ENCODE results near the gene DGKQ.

The DGKQ gene

DNA sequence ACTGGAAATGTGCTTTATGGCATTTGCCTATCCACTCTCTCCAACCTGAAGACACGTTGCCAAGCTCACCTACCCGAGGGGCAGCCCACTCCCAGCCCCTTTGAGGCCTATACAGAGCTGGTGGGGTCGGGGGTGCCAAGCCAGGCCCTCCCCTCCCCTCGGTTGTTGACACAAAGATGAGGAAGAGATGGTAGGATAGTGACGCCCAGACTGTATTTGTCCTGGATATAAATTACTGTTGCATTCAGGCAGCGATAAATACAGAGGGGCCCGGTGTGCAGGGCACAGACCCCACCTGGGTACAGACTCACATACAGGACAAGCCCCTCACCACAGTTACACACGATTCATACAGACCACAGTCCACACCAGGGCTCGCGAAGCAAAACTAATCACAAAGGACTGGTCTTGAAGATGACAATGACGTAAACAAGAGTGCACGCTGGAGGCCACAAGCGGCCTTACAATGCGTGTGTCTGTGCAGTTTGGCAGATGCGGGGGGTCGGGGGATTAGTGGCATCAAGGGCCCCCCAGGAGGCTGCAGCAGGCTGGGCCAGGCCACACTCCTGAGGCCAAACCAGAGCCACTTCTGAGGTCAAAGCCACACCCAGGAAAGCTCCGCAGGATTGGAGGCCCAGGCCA lies 14.6 kb downstream of the DGKQ start:
- H3K4me3 ChIP-seq (ENCODE audit: low read depth, low read length) = no peak overlapping the region
- DNase-seq (ENCODE audit: low read depth) = no peak
- TF ChIP-seq, protein P1, sequence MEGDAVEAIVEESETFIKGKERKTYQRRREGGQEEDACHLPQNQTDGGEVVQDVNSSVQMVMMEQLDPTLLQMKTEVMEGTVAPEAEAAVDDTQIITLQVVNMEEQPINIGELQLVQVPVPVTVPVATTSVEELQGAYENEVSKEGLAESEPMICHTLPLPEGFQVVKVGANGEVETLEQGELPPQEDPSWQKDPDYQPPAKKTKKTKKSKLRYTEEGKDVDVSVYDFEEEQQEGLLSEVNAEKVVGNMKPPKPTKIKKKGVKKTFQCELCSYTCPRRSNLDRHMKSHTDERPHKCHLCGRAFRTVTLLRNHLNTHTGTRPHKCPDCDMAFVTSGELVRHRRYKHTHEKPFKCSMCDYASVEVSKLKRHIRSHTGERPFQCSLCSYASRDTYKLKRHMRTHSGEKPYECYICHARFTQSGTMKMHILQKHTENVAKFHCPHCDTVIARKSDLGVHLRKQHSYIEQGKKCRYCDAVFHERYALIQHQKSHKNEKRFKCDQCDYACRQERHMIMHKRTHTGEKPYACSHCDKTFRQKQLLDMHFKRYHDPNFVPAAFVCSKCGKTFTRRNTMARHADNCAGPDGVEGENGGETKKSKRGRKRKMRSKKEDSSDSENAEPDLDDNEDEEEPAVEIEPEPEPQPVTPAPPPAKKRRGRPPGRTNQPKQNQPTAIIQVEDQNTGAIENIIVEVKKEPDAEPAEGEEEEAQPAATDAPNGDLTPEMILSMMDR (conservative IDR thresholded peaks at IDR 0.05; ENCODE audit: low read depth, low read length) = no peak

DNA sequence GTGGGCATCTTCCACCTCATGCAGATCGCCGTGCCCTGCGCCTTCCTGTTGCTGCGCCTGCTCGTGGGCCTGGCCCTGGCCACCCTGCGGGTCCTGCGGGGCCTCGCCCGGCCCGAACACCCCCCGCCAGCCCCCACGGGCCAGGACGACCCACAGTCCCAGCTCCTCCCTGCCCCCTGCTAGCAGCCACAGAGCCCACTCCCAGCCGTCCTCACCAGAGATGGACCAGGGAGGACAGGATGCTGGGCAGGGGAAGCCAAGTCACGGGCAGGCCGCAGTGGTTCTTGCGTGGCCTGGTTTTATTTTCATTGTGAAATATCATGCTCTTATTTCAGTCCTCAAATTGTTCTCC lies 15.1 kb downstream of the DGKQ start:
- TF ChIP-seq, protein P1 (conservative IDR thresholded peaks at IDR 0.05; ENCODE audit: low read depth, low read length) = no peak
- DNase-seq (ENCODE audit: low read depth) = no peak

DNA sequence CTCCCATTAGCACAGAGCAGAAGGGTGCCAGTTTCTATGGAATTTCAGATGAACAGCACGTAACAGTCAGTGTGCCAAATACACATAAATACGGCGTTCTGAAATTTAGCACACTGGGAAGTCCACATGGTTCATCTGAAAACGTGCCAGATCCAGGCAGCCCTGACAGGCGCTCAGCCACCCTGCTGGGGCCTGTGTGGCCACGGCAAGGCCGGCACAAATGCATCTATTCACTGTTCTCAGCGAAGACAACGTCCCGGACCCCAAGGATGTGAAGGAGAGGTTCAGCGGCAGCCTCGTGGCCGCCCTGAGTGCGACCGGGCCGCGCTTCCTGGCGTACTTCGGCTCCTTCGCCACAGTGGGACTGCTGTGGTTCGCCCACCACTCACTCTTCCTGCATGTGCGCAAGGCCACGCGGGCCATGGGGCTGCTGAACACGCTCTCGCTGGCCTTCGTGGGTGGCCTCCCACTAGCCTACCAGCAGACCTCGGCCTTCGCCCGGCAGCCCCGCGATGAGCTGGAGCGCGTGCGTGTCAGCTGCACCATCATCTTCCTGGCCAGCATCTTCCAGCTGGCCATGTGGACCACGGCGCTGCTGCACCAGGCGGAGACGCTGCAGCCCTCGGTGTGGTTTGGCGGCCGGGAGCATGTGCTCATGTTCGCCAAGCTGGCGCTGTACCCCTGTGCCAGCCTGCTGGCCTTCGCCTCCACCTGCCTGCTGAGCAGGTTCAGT lies 15.6 kb downstream of the DGKQ start:
- TF ChIP-seq, protein P1 (conservative IDR thresholded peaks at IDR 0.05; ENCODE audit: low read depth, low read length) = no peak
- no peak overlapping the region for H3K4me3 ChIP-seq (ENCODE audit: low read depth, low read length)
- DNase-seq (ENCODE audit: low read depth) = no peak

More for the DNA sequence above, 15.1 kb downstream of the DGKQ start:
- no peak overlapping the region for H3K4me3 ChIP-seq (ENCODE audit: low read depth, low read length)

DNA sequence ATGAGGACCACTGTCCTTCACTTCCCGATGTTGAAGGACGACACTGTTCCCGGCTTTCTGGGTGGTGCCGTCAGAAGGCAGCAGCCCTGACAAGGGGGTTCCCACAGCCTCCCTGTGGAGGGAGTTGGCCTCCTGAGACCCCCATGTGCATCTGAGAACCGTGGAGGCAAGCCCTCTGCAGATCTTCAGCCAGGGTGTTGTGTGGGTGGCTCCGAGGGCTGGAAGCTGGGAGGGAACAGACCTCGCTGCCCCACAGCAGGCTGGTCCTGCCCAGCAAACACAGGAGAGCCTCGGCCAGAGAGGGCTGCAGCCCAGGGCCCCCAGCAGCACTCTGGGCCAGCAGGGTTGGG lies 16.2 kb downstream of the DGKQ start:
- TF ChIP-seq, protein P1 (conservative IDR thresholded peaks at IDR 0.05; ENCODE audit: low read depth, low read length) = no peak
- DNase-seq (ENCODE audit: low read depth) = no peak
- no peak overlapping the region for H3K4me3 ChIP-seq (ENCODE audit: low read depth, low read length)

DNA sequence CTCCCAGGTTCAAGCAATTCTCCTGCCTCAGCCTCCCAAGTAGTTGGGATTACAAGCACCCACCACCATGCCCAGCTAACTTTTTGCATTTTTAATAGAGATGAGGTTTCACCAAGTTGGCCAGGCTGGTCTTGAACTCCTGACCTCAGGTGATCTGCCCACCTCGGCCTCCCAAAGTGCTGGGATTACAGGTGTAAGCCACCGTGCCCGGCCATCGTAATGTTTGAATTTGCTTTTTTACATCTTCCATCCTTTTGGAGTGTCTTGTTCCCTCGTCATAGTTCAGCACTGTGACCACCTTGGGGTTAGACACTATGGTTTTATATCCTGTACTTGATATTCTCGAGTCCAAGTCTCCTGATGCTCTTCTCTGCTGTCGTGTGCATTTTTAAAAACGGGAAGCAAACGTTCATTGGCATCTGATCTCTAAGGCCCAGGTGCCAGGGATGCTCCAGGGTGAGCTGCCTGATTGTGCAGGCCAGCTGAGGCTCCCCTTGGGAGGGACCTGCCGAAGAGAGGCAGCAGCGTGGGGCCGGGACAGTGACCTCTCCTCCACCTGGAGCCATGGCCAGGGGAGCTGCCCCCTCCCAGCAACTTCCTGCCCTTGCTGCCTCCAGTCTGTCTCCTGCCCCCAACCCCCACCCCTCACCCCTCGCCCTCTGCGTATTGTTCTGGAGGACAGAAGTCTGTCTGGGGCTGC lies 16.7 kb downstream of the DGKQ start:
- DNase-seq (ENCODE audit: low read depth) = no peak
- no peak overlapping the region for H3K4me3 ChIP-seq (ENCODE audit: low read depth, low read length)
- TF ChIP-seq, protein P1 (conservative IDR thresholded peaks at IDR 0.05; ENCODE audit: low read depth, low read length) = no peak

DNA sequence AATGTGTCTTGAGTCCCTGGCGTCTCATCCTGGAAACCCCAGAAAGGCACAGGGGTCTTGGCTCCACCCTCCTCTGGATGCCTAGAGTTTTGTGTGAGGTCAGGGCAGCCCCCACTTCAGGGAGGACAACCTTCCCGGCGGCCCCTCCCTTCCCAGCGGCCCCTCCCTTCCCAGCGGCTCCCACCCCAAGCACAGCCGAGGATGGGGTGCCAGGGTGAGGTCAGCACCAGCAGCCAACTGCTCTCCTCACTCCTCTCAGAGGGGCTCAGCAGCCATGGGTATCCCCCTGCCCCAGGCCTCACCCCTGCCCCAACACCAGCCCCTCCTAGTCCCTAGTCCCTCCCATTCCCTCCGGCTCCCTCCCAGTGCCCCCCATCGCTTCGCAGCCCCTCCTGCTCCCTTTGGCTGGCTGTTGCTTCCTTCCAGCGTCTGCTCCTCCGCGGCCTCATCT lies 17.4 kb downstream of the DGKQ start:
- H3K4me3 ChIP-seq (ENCODE audit: low read depth, low read length) = no peak overlapping the region
- TF ChIP-seq, protein P1 (conservative IDR thresholded peaks at IDR 0.05; ENCODE audit: low read depth, low read length) = no peak
- DNase-seq (ENCODE audit: low read depth) = no peak
